Liver (tissue), 9 donors: Measurements from ENCODE around the gene LPCAT1. TPM values are rescaled to one million over a fixed set of nuclear protein-coding genes. Genes with fewer than 3 reads are reported as not detected.
"Not testable (repeated sequence)": the region's sequence is repeated elsewhere in the genome, so short reads cannot be mapped to it uniquely, and the experiment has no call there.

ENCODE experiments used
- DNase-seq: peaks from one replicate; pipeline ENCODE4 v3.0.0-alpha.2; 2017; ENCODE audit warnings: low spot score
- H3K27ac ChIP-seq, 2 donors: one replicate each; pipeline ENCODE4 v1.7.0; 2013; ENCODE audit warnings: inconsistent platforms in 2 of 2, low read length in 2 of 2, control low read depth in 1 of 2, low read depth in 1 of 2, mild to moderate bottlenecking in 1 of 2
- H3K27me3 ChIP-seq, 4 donors: one replicate each; pipeline versions ENCODE4 v1.6.1 to v1.7.0; 2013; ENCODE audit warnings: low read length in 3 of 4, inconsistent platforms in 1 of 4, mild to moderate bottlenecking in 1 of 4, moderate library complexity in 1 of 4; ENCODE audit not compliant: control insufficient read depth in 4 of 4, insufficient read depth in 4 of 4
- H3K36me3 ChIP-seq, 4 donors: one replicate each; pipeline versions ENCODE4 v1.6.1 to v1.7.0; 2013; ENCODE audit warnings: low read length in 3 of 4, mild to moderate bottlenecking in 3 of 4, low read depth in 1 of 4, moderate library complexity in 1 of 4; ENCODE audit not compliant: control insufficient read depth in 4 of 4, insufficient read depth in 3 of 4
- H3K4me1 ChIP-seq, 4 donors: one replicate each; pipeline versions ENCODE4 v1.6.1 to v1.7.0; 2013; ENCODE audit warnings: low read length in 3 of 4, mild to moderate bottlenecking in 3 of 4, moderate library complexity in 1 of 4; ENCODE audit not compliant: control insufficient read depth in 4 of 4, insufficient read depth in 4 of 4
- H3K4me3 ChIP-seq, 3 donors: one replicate each; pipeline versions ENCODE4 v1.6.1 to v1.7.0; 2013; ENCODE audit warnings: low read length in 3 of 3, control low read depth in 1 of 3, low read depth in 1 of 3, mild to moderate bottlenecking in 1 of 3
- H3K9ac ChIP-seq, 2 donors: one replicate each; pipeline ENCODE4 v1.7.0; 2013; ENCODE audit warnings: low read length in 2 of 2, mild to moderate bottlenecking in 2 of 2, moderate library complexity in 2 of 2, control low read depth in 1 of 2, low read depth in 1 of 2
- H3K9me3 ChIP-seq, 4 donors: one replicate each; pipeline versions ENCODE4 v1.6.1 to v1.7.0; 2013; ENCODE audit warnings: low read length in 3 of 4; ENCODE audit not compliant: control insufficient read depth in 4 of 4
- ATF3 ChIP-seq: IDR thresholded peaks from 2 replicates; pipeline ENCODE4 v1.6.1; 2016; ENCODE audit warnings: antibody characterized with exemption
- CTCF ChIP-seq: fragments of 150-350 bp; IDR thresholded peaks from 2 replicates; pipeline ENCODE4 v1.5.1; 2017; ENCODE audit warnings: improper control_type of control experiment, low read depth, low read length; ENCODE audit not compliant: missing input control
- EGR1 ChIP-seq, 2 donors: IDR thresholded peaks; 2 replicates each; pipeline ENCODE4 v1.6.1; 2016 to 2018; ENCODE audit warnings: antibody characterized with exemption in 2 of 2, low read depth in 2 of 2
- FOXA1 ChIP-seq: IDR thresholded peaks from 2 replicates; pipeline ENCODE4 v1.6.1; 2016; ENCODE audit warnings: antibody characterized with exemption
- FOXA2 ChIP-seq: IDR thresholded peaks from 2 replicates; pipeline ENCODE4 v1.6.1; 2016; ENCODE audit warnings: antibody characterized with exemption
- GABPA ChIP-seq, 2 donors: IDR thresholded peaks in 1 of 2; conservative IDR thresholded peaks in 1 of 2; 2 replicates each; pipeline ENCODE4 v1.6.1; 2016; ENCODE audit warnings: antibody characterized with exemption in 2 of 2, mild to moderate bottlenecking in 1 of 2, moderate library complexity in 1 of 2
- HNF4A ChIP-seq, 2 donors: conservative IDR thresholded peaks; 2 replicates each; pipeline ENCODE4 v1.6.1; 2016; ENCODE audit warnings: antibody characterized with exemption in 2 of 2, mild to moderate bottlenecking in 2 of 2
- HNF4G ChIP-seq: IDR thresholded peaks from 2 replicates; pipeline ENCODE4 v1.6.1; 2016; ENCODE audit warnings: antibody characterized with exemption
- JUND ChIP-seq, 2 donors: IDR thresholded peaks; 2 replicates each; pipeline ENCODE4 v1.6.1; 2016; ENCODE audit warnings: antibody characterized with exemption in 2 of 2
- MAX ChIP-seq: IDR thresholded peaks from 2 replicates; pipeline ENCODE4 v1.6.1; 2016; ENCODE audit warnings: antibody characterized with exemption
- NR2F2 ChIP-seq: IDR thresholded peaks from 2 replicates; pipeline ENCODE4 v1.6.1; 2016; ENCODE audit warnings: antibody characterized with exemption
- RAD21 ChIP-seq, 2 donors: IDR thresholded peaks; 2 replicates each; pipeline ENCODE4 v1.6.1; 2016; ENCODE audit warnings: antibody characterized with exemption in 2 of 2, mild to moderate bottlenecking in 2 of 2
- REST ChIP-seq: IDR thresholded peaks from 2 replicates; pipeline ENCODE4 v1.6.1; 2016; ENCODE audit warnings: antibody characterized with exemption, mild to moderate bottlenecking
- RXRA ChIP-seq, 2 donors: IDR thresholded peaks; 2 replicates each; pipeline ENCODE4 v1.6.1; 2017 to 2018; ENCODE audit warnings: antibody characterized with exemption in 2 of 2, mild to moderate bottlenecking in 1 of 2
- SP1 ChIP-seq: IDR thresholded peaks from 2 replicates; pipeline ENCODE4 v1.6.1; 2018; ENCODE audit warnings: antibody characterized with exemption, mild to moderate bottlenecking
- TAF1 ChIP-seq: conservative IDR thresholded peaks from 2 replicates; pipeline ENCODE4 v1.6.1; 2016; ENCODE audit warnings: antibody characterized with exemption, mild to moderate bottlenecking
- YY1 ChIP-seq: IDR thresholded peaks from 2 replicates; pipeline ENCODE4 v1.6.1; 2016; ENCODE audit warnings: antibody characterized with exemption, mild to moderate bottlenecking
- ZBTB33 ChIP-seq: IDR thresholded peaks from 2 replicates; pipeline ENCODE4 v1.6.1; 2016; ENCODE audit warnings: antibody characterized with exemption
- WGBS: extraction: QIAGEN DNeasy Blood & Tissue Kit; methylation state at CpG from one replicate; pipeline ENCODE4 v1.1.7; 2013; 5-methylcytosine and 5-hydroxymethylcytosine counted together
- polyA plus RNA-seq, 2 donors: library from polyadenylated mRNA; stranded (reverse) in 1 of 2; unstranded in 1 of 2; fragments of 200-250 nt in 1 of 2; fragments of >200 nt in 1 of 2; fragmentation: Nextera tagmentation in 1 of 2; extraction: Ambion mirVana in 1 of 2; gene quantifications; one replicate each; pipeline versions ENCODE4 v1.2.1 to v1.2.3, GENCODE V29; 2013 to 2015
- total RNA-seq, 2 donors: library from RNA; depleted of rRNA; stranded (reverse); fragments of >200 nt; gene quantifications; one replicate each; pipeline ENCODE4 v1.2.3, GENCODE V29; 2014
- donor health status: healthy.
- donor health status: healthy.
- donor health status: healthy.
- donor health status: healthy.
- donor health status: healthy.

The LPCAT1 gene
- total and polyA plus RNA-seq, 4 donors: 1.5 to 12.8 (median 9.9) TPM

- H3K36me3 ChIP-seq: peaks cover 0 to 4% (median 3%) of the 10 kb centered on the region in 4 donors
- H3K27me3 ChIP-seq: no peaks in the 10 kb centered on the region
- 96% methylated on average over 10 of the region's 10 CpGs for WGBS
- no peak overlapping the region for H3K4me3 ChIP-seq
- no peaks in the 10 kb centered on the region for H3K4me1 ChIP-seq
- DNase-seq: no peak
- no peak overlapping the region for H3K27ac ChIP-seq
- peaks cover 0 to 7% (median 6%) of the 10 kb centered on the region in 4 donors for H3K9me3 ChIP-seq
- no peak overlapping the region for H3K9ac ChIP-seq
- no peak for TF ChIP-seq JUND (IDR thresholded peaks at IDR 0.05)
- no peak for TF ChIP-seq HNF4A (conservative IDR thresholded peaks at IDR 0.05)
- no peak for TF ChIP-seq ZBTB33
- TF ChIP-seq FOXA2: no peak
- TF ChIP-seq TAF1: no peak
- TF ChIP-seq YY1: no peak
- no peak for TF ChIP-seq RAD21 (IDR thresholded peaks at IDR 0.05)
- TF ChIP-seq GABPA (IDR thresholded peaks at IDR 0.05 in 1 of 2, conservative IDR thresholded peaks at IDR 0.05 in 1 of 2): no peak
- no peak for TF ChIP-seq ATF3
- no peak for TF ChIP-seq EGR1 (IDR thresholded peaks at IDR 0.05; ENCODE audit: low read depth in 2 of 2)
These were observed 62.4 kb downstream of the LPCAT1 start for GRCh38 chr5:1461396-1461795.

GRCh38 chr5:1460054-1460682, 63.6 kb downstream of the LPCAT1 start:
- no peak overlapping the region for H3K27ac ChIP-seq
- no peak for DNase-seq
- no peaks in the 10 kb centered on the region for H3K27me3 ChIP-seq
- peaks cover 0 to 15% (median 8%) of the 10 kb centered on the region in 4 donors for H3K9me3 ChIP-seq
- WGBS: 88% methylated on average over 16 of the region's 16 CpGs
- no peaks in the 10 kb centered on the region for H3K4me1 ChIP-seq
- TF ChIP-seq GABPA (IDR thresholded peaks at IDR 0.05 in 1 of 2, conservative IDR thresholded peaks at IDR 0.05 in 1 of 2): no peak
- no peak for TF ChIP-seq FOXA1
- TF ChIP-seq NR2F2: no peak
- no peak for TF ChIP-seq EGR1 (IDR thresholded peaks at IDR 0.05; ENCODE audit: low read depth in 2 of 2)
- no peak for TF ChIP-seq HNF4A (conservative IDR thresholded peaks at IDR 0.05)
- no peak for TF ChIP-seq REST
- no peak for TF ChIP-seq RAD21 (IDR thresholded peaks at IDR 0.05)
- TF ChIP-seq MAX: no peak
- TF ChIP-seq FOXA2: no peak
- TF ChIP-seq RXRA (IDR thresholded peaks at IDR 0.05): no peak
- no peak for TF ChIP-seq ZBTB33
- no peak for TF ChIP-seq YY1
- no peak for TF ChIP-seq JUND (IDR thresholded peaks at IDR 0.05)
- no peak for TF ChIP-seq HNF4G
- TF ChIP-seq ATF3: no peak
- no peak for TF ChIP-seq TAF1
- no peak for TF ChIP-seq SP1
- TF ChIP-seq CTCF: no peak
- H3K36me3 ChIP-seq: peaks cover 0 to 3% (median 2%) of the 10 kb centered on the region in 4 donors
- H3K4me3 ChIP-seq: no peak overlapping the region
- H3K9ac ChIP-seq: no peak overlapping the region

GRCh38 chr5:1459435-1459834, 64.3 kb downstream of the LPCAT1 start:
- not testable (repeated sequence) for H3K4me3 ChIP-seq, H3K9ac ChIP-seq, H3K36me3 ChIP-seq, DNase-seq, H3K4me1 ChIP-seq, H3K27ac ChIP-seq, H3K27me3 ChIP-seq
- WGBS: 92% methylated on average over 2 of the region's 2 CpGs
- H3K9me3 ChIP-seq: peaks cover 0 to 17% (median 8%) of the 10 kb centered on the region in 4 donors
